ENCODE measurements around the gene FRMD4A. TPM values are rescaled to one million over a fixed set of nuclear protein-coding genes. Genes with fewer than 3 reads are reported as not detected.

FRMD4A gene
- total RNA-seq, 4 donors from 2014 or later: 4.0 to 12.7 (median 5.6) TPM

- intact Hi-C loops (cut with DNase I; ENCODE audit: low total_unique reads): no loop called here
- in situ Hi-C loops (cut with MboI; ENCODE audit: low pct_ligation_motif_present in 1 of 4, low pct_unique_long_range_greater_than_20kb in 1 of 4, low sequenced_read_pairs in 3 of 4): no loop called here
- H3K27ac ChIP-seq: no peak overlapping the region
Observed at GRCh38 chr10:13690281-13690825, 640.4 kb downstream of the FRMD4A start.

GRCh38 chr10:13686331-13686752, 644.4 kb downstream of the FRMD4A start:
- peak overlapping the region; percentile 40 to 78 (median 70) for H3K27ac ChIP-seq
- TF ChIP-seq POLR2A (IDR thresholded peaks at IDR 0.05): no peak
- TF ChIP-seq, protein P1, sequence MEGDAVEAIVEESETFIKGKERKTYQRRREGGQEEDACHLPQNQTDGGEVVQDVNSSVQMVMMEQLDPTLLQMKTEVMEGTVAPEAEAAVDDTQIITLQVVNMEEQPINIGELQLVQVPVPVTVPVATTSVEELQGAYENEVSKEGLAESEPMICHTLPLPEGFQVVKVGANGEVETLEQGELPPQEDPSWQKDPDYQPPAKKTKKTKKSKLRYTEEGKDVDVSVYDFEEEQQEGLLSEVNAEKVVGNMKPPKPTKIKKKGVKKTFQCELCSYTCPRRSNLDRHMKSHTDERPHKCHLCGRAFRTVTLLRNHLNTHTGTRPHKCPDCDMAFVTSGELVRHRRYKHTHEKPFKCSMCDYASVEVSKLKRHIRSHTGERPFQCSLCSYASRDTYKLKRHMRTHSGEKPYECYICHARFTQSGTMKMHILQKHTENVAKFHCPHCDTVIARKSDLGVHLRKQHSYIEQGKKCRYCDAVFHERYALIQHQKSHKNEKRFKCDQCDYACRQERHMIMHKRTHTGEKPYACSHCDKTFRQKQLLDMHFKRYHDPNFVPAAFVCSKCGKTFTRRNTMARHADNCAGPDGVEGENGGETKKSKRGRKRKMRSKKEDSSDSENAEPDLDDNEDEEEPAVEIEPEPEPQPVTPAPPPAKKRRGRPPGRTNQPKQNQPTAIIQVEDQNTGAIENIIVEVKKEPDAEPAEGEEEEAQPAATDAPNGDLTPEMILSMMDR (IDR thresholded peaks at IDR 0.05): no peak
- no peak for TF ChIP-seq POLR2AphosphoS5 (IDR thresholded peaks at IDR 0.05)
- no peak for TF ChIP-seq EP300 (IDR thresholded peaks at IDR 0.05; ENCODE audit: low read depth)
- DNase-seq: no peak
- in situ Hi-C loops (cut with MboI; ENCODE audit: low pct_ligation_motif_present in 1 of 4, low pct_unique_long_range_greater_than_20kb in 1 of 4, low sequenced_read_pairs in 3 of 4) (no loop called here), intact Hi-C loops (cut with DNase I; ENCODE audit: low total_unique reads) (no loop called here)
- peaks cover 3 to 26% (median 8%) of the 10 kb centered on the region in 4 donors for H3K4me1 ChIP-seq
- no peaks in the 10 kb centered on the region for H3K36me3 ChIP-seq
- H3K27me3 ChIP-seq: no peaks in the 10 kb centered on the region
- H3K9me3 ChIP-seq: no peaks in the 10 kb centered on the region
- 71 to 100% methylated on average over 2 to 5 of the region's 5 CpGs for WGBS, 2 donors (ENCODE audit: low coverage in 1 of 2)
- H3K4me3 ChIP-seq: no peak overlapping the region

More at GRCh38 chr10:13690281-13690825, 640.4 kb downstream of the FRMD4A start:
- no peak for DNase-seq
- Histone ChIP-seq H3K36me3 (no peaks in the 10 kb centered on the region), H3K4me1 (peaks cover 0 to 11% (median 2%) of the 10 kb centered on the region in 4 donors), H3K27me3 (no peaks in the 10 kb centered on the region), H3K9me3 (no peaks in the 10 kb centered on the region), H3K4me3 (no peak overlapping the region)
- no peak for TF ChIP-seq EP300 (IDR thresholded peaks at IDR 0.05; ENCODE audit: low read depth)
- no peak for TF ChIP-seq POLR2A (IDR thresholded peaks at IDR 0.05)
- TF ChIP-seq, protein P1 (IDR thresholded peaks at IDR 0.05): no peak
- no peak for TF ChIP-seq POLR2AphosphoS5 (IDR thresholded peaks at IDR 0.05)
- 67 to 93% methylated on average over 6 to 10 of the region's 10 CpGs for WGBS, 2 donors (ENCODE audit: low coverage in 1 of 2)

GRCh38 chr10:13685885-13686284, 644.8 kb downstream of the FRMD4A start:
- Histone ChIP-seq H3K27me3 (no peaks in the 10 kb centered on the region), H3K36me3 (no peaks in the 10 kb centered on the region), H3K27ac (peak overlapping the region; percentile 40 to 78 (median 70)), H3K4me1 (peaks cover 3 to 31% (median 8%) of the 10 kb centered on the region in 4 donors), H3K4me3 (no peak overlapping the region), H3K9me3 (no peaks in the 10 kb centered on the region)
- TF ChIP-seq EP300 (IDR thresholded peaks at IDR 0.05; ENCODE audit: low read depth) (no peak), POLR2AphosphoS5 (IDR thresholded peaks at IDR 0.05) (no peak), POLR2A (IDR thresholded peaks at IDR 0.05) (no peak)
- TF ChIP-seq, protein P1 (IDR thresholded peaks at IDR 0.05): no peak
- intact Hi-C loops (cut with DNase I; ENCODE audit: low total_unique reads): no loop called here
- in situ Hi-C loops (cut with MboI; ENCODE audit: low pct_ligation_motif_present in 1 of 4, low pct_unique_long_range_greater_than_20kb in 1 of 4, low sequenced_read_pairs in 3 of 4): no loop called here
- DNase-seq: no peak
- WGBS, 2 donors (ENCODE audit: low coverage in 1 of 2): 82% methylated on average over 5 of the region's 5 CpGs; no CpG with 5 or more reads in 1 of the 2 donors

DNA sequence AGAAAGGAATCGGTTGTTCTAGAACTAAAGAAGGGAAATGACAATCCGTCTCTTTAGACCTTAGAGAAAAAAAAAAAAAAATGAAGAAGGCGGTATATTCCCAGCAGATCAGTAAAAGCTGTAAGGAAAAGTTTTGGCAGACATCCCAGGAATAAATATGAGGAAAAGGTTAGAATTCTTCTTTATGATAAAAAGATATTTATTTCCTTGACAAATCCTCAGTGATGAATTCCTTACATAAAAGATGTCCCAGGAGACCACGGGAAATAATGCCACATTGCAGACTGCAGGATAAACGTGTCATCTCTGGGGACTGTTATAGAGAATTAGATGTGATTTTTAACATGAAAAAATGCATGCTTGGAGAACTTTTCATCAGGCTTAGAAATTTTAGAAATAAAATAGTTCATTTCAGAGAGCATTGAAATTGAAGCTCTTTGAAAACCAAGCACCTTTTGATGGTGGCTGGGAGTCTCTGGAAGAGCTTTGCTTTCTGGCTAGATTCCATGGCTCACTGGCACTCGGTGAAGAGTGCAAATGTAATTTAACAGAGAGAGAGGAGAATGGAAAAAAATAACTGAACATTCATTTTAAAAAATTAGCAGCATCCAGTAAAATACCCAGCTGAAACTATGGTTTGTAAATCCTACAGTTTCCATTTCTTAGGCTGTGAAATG, 645.8 kb downstream of the FRMD4A start:
- TF ChIP-seq POLR2A (IDR thresholded peaks at IDR 0.05) (no peak), EP300 (IDR thresholded peaks at IDR 0.05; ENCODE audit: low read depth) (no peak), POLR2AphosphoS5 (IDR thresholded peaks at IDR 0.05) (no peak)
- TF ChIP-seq, protein P1 (IDR thresholded peaks at IDR 0.05): no peak
- H3K4me1 ChIP-seq: peaks cover 3 to 35% (median 8%) of the 10 kb centered on the region in 4 donors
- DNase-seq: no peak
- H3K9me3 ChIP-seq: no peaks in the 10 kb centered on the region
- no peaks in the 10 kb centered on the region for H3K36me3 ChIP-seq
- H3K27ac ChIP-seq: peak overlapping the region; percentile 43 to 78 (median 70)
- H3K27me3 ChIP-seq: no peaks in the 10 kb centered on the region
- H3K4me3 ChIP-seq: no peak overlapping the region
- WGBS, 2 donors (ENCODE audit: low coverage in 1 of 2): 37 to 49% methylated on average over 6 of the region's 6 CpGs
- intact Hi-C loops (cut with DNase I; ENCODE audit: low total_unique reads) (no loop called here), in situ Hi-C loops (cut with MboI; ENCODE audit: low pct_ligation_motif_present in 1 of 4, low pct_unique_long_range_greater_than_20kb in 1 of 4, low sequenced_read_pairs in 3 of 4) (no loop called here)
